ENCODE data around the gene DNAH3.
A peak's percentile ranks its signal among the peaks of the same experiment; 100 is the strongest.
"Not testable (repeated sequence)": the region's sequence is repeated elsewhere in the genome, so short reads cannot be mapped to it uniquely, and the experiment has no call there.

The DNAH3 gene

DNA sequence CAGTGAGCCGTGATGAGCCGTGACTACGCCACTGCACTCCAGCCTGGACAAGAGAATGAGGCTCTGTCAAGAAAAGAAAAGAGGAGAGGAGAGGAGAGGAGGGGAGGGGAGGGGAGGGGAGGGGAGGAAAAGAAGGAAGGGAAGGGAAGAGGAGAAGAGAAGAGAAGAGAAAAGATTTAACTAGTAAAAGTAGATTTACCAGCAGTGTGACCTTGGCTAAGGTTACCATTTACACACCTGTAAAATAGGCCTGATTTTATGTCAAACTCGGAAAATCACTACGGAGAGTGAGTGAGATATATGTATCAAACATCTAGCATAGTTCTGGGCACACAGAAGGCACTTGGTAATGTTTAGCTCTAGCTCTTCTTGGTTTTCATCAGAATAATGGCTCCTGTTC lies 140.8 kb downstream of the DNAH3 start:
- DNase-seq (ENCODE audit: low read depth, low spot score): no peak

DNA sequence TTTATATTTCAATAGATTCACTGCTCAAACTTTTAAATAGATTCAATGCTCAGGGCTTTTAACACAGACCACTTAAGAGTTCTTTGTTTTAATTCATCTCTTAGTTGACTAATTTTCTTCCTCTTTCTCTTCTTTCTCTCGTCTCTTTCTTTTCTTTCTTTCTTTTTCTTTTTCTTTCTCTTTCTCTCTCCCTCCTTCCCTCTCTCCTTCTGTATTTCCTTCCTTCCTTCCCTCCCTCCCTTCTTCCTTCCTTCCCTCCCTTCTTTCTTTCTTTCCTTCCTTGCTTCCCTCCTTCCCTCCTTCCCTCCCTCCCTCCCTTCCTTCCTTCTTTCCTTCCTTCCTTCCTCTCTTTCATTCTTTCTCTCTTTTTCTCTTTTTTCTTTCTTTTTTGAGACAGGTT lies 145.6 kb downstream of the DNAH3 start:
- DNase-seq (ENCODE audit: low read depth, low spot score): no peak

GRCh38 chr16:21001262-21001661 lies 149.4 kb downstream of the DNAH3 start:
- peak; percentile 22 for DNase-seq (ENCODE audit: low read depth, low spot score)

DNA sequence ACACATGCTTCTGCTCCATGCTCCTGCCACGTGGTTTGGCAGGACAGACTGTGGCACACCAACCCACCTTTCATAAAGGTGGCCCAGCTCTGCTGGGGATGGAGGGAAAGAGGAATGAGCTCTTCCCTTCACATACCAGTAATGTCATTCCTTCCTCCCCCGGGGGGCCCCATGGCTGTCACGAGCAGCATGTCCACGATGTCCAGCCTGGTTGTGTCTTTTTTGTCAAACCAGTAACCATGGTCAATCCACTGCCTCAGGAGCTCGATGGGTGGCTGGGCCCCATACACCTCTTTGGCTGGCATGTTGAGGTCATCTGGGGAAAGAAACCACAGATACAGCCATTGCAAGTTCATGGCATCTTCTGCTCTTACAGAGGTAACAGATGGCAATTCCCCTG lies 153.5 kb downstream of the DNAH3 start:
- no peak for DNase-seq (ENCODE audit: low read depth, low spot score)

- no peak for DNase-seq (ENCODE audit: low read depth, low spot score)
These were observed 154.9 kb downstream of the DNAH3 start for GRCh38 chr16:20995711-20996110.

DNA sequence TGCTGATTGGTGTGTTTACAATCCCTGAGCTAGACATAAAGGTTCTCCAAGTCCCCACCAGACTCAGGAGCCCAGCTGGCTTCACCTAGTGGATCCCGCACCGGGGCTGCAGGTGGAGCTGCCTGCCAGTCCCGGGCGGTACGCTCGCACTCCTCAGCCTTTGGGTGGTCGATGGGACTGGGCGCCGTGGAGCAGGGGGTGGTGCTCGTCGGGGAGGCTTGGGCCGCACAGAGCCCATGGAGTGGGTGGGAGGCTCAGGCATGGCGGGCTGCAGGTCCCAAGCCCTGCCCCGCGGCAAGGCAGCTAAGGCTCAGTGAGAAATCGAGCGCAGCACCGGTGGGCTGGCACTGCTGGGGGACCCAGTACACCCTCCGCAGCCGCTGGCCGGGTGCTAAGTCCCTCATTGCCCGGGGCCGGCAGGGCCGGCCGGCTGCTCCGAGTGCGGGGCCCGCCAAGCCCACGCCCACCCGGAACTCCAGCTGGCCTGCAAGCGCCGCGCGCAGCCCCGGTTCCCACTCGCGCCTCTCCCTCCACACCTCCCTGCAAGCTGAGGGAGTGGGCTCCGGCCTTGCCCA lies 161.1 kb downstream of the DNAH3 start:
- not testable (repeated sequence) for DNase-seq (ENCODE audit: low read depth, low spot score)

GRCh38 chr16:20987049-20987448 lies 163.6 kb downstream of the DNAH3 start:
- DNase-seq (ENCODE audit: low read depth, low spot score): no peak

GRCh38 chr16:20984019-20984418 lies 166.6 kb downstream of the DNAH3 start:
- DNase-seq (ENCODE audit: low read depth, low spot score): no peak

- DNase-seq (ENCODE audit: low read depth, low spot score): no peak
These were observed 174.1 kb downstream of the DNAH3 start for GRCh38 chr16:20976576-20976975.

DNA sequence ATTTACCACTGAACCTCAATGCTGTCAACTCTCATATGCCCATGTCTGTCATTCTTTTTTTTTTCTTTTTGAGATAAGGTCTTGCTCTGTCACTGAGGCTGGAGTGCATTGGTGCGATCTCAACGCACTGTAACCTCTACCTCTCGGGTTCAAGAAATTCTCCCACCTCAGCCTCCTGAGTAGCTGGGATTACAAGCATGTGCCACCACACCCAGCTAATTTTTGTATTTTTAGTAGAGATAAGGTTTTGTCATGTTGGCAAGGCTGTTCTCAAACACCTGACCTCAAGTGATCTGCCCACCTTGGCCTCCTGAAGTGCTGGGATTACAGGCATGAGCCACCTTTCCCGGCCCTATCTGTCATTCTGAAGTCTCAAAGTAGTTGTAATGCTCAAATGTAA lies 177.4 kb downstream of the DNAH3 start:
- DNase-seq (ENCODE audit: low read depth, low spot score): not testable (repeated sequence)

DNA sequence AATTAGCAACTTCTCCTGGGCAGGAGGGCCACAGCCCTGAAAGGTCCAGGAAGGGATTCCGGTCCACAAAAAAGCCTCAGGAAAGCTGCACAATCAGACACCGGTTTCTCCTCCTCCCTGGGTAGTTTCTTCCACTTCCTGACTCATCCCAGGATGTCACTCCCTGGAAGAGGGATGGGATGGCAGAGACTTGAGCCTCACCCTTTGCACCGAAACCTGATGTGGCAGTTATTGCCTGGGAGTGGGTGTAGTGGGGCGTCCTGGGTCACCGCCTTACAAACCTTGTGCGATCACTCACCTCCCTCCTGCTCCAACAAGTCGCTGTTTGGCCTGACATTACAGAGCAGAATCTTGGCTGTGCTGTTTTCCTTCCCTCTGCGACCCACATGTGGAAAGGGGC lies 179.2 kb downstream of the DNAH3 start:
- DNase-seq (ENCODE audit: low read depth, low spot score): no peak

DNA sequence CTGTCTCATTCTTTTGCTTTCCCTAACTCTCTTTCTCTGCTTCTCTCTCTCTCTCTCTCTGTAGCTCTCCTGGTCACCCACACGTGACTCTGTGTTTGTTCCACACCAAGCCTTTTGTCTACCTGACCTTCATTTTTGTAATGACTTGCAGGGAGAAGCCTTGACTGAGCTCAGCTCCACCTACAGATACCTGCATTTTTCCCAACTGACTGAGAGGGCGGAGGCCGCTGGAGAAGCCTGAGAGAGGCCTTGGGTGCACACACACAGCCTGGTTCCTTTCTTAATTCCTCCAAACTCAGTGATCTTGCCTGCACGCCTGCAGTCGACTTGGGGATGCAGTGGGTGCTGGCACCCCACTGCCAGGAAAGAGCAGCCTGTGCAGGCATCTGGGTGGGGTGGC lies 181.3 kb downstream of the DNAH3 start:
- no peak for DNase-seq (ENCODE audit: low read depth, low spot score)

GRCh38 chr16:20968765-20969164 lies 181.9 kb downstream of the DNAH3 start:
- no peak for DNase-seq (ENCODE audit: low read depth, low spot score)

DNA sequence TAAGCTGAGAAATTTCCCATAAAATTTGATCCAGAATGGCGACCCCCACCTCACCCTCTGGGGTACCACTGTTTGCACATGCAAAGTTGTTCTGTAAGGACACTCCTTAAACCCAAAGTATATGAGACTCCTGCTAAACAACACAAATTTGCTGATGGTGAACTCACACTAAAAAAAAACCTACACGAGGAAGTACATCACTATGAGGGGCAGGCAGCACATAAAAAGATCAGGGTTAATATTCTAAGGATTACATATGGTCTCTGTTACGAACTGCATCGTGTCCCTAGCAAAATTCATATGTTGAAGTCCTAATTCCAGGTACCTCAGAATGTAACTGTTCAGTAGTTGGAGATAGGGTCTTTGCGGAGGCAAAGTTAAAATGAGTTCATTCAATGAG lies 189.7 kb downstream of the DNAH3 start:
- DNase-seq (ENCODE audit: low read depth, low spot score): no peak

- DNase-seq (ENCODE audit: low read depth, low spot score): no peak
These were observed 193.5 kb downstream of the DNAH3 start for GRCh38 chr16:20957153-20957552.

DNA sequence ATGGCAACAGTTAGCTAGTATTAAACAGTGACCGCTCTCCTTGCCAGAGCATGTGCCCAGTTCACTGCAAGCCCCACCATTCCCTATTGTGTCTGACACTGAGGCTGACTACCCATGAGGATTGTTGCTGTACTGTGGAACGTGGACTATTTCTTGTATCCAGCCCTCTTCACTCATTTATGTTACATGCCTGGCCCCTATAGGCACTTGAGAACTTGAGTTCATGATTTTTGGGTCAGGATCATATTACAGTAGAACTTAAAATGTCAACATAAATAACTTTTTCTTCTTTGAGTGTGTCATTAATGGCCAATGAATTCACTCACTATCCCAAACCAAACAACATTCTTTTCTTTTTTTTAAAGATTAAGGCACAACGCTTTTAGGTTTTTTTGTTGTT lies 194.3 kb downstream of the DNAH3 start:
- DNase-seq (ENCODE audit: low read depth, low spot score): no peak

DNA sequence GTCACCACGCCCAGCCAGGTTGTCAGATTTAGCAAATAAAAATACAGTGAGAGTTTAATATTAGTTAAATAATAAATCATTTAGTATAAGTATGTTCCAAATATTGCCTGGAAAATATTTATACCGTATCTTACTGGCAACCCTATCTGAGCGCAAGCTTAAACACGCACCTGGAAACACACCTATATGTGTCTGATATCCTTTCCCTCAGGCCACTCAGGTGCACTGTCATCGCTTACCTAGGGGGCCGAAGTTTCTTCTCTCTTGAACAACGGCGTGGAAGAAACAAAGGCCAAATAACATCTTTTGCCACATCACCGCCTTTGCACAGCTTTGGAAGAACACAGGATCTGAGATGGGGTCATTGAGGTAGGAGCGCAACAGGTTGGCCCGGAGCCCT lies 196.1 kb downstream of the DNAH3 start:
- DNase-seq (ENCODE audit: low read depth, low spot score): no peak

GRCh38 chr16:20952139-20952920 lies 198.3 kb downstream of the DNAH3 start:
- no peak for DNase-seq (ENCODE audit: low read depth, low spot score)

DNA sequence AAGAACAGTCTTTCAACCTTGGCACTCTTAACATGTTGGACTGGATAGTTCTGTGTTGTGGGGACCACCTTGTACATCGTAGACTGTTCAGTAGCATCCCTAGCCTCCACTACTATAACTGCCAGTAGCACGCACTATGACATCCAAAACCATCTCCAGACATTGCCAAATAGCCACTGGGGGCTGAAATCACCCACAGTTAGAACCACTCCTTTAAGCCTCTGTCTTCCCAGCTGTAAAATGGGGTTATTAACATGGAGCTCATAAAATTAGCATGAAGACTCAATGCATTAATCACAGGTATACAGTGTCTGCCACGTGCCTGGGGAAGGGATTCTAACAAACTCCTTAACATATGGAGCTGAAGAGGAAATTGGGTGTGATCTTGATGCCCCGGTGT lies 200.4 kb downstream of the DNAH3 start:
- no peak for DNase-seq (ENCODE audit: low read depth, low spot score)

- no peak for DNase-seq (ENCODE audit: low read depth, low spot score)
These were observed 201.0 kb downstream of the DNAH3 start for GRCh38 chr16:20949660-20950059.

GRCh38 chr16:20948444-20948843 lies 202.2 kb downstream of the DNAH3 start:
- peak; percentile 23 for DNase-seq (ENCODE audit: low read depth, low spot score)

DNA sequence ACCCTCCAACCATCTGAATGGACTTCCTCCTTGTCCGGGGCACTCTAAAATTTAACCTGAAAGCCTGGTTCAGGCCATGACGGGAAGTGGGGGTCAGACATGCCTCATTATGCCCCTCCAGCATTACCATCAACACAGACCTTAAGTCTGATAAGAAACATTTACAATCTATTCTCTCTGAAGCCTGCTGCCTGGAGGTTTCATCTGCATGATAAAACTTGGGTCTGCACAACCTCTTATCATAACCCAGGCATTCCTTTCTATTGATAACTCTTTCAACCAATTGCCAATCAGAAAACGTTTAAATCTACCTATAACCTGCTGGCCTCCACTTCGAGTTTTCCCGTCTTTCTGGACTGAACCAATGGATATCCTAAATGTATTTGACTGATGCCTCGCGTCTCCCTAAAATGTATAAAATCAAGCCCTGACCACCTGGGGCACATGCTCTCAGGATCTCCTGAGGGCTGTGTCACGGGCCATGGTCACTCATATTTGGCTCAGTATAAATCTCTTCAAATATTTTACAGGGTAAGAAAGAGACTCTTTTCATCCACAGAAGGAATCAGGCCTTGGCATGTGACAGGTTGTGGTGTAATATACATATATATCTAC lies 204.5 kb downstream of the DNAH3 start:
- DNase-seq (ENCODE audit: low read depth, low spot score): no peak

DNA sequence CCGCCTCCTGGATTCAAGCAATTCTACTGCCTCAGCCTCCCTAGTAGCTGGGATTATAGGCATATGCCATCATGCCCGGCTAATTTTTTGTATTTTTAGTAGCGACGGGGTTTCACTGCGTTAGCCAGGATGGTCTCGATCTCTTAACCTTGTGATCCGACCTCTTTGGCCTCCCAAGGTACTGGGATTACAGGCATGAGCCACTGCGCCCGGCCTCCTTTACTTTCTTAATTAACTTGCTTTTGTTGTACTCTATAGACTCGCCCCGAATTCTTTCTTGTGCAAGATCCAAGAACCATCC lies 205.1 kb downstream of the DNAH3 start:
- DNase-seq (ENCODE audit: low read depth, low spot score): not testable (repeated sequence)
